ENCODE measurements around the gene CASP5.

GRCh38 chr11:104997288-104997687 lies 25.7 kb downstream of the CASP5 start:
- no peak for TF ChIP-seq FOXM1 (IDR thresholded peaks at IDR 0.05; ENCODE audit: borderline replicate concordance, low read depth)
- TF ChIP-seq, protein P1, sequence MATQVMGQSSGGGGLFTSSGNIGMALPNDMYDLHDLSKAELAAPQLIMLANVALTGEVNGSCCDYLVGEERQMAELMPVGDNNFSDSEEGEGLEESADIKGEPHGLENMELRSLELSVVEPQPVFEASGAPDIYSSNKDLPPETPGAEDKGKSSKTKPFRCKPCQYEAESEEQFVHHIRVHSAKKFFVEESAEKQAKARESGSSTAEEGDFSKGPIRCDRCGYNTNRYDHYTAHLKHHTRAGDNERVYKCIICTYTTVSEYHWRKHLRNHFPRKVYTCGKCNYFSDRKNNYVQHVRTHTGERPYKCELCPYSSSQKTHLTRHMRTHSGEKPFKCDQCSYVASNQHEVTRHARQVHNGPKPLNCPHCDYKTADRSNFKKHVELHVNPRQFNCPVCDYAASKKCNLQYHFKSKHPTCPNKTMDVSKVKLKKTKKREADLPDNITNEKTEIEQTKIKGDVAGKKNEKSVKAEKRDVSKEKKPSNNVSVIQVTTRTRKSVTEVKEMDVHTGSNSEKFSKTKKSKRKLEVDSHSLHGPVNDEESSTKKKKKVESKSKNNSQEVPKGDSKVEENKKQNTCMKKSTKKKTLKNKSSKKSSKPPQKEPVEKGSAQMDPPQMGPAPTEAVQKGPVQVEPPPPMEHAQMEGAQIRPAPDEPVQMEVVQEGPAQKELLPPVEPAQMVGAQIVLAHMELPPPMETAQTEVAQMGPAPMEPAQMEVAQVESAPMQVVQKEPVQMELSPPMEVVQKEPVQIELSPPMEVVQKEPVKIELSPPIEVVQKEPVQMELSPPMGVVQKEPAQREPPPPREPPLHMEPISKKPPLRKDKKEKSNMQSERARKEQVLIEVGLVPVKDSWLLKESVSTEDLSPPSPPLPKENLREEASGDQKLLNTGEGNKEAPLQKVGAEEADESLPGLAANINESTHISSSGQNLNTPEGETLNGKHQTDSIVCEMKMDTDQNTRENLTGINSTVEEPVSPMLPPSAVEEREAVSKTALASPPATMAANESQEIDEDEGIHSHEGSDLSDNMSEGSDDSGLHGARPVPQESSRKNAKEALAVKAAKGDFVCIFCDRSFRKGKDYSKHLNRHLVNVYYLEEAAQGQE (IDR thresholded peaks at IDR 0.05; ENCODE audit: low read depth) = no peak

All from Ishikawa (cell line).